Measurements from ENCODE around the gene P3H1.
"Not testable (repeated sequence)": the region's sequence is repeated elsewhere in the genome, so short reads cannot be mapped to it uniquely, and the experiment has no call there.

P3H1 gene

DNA sequence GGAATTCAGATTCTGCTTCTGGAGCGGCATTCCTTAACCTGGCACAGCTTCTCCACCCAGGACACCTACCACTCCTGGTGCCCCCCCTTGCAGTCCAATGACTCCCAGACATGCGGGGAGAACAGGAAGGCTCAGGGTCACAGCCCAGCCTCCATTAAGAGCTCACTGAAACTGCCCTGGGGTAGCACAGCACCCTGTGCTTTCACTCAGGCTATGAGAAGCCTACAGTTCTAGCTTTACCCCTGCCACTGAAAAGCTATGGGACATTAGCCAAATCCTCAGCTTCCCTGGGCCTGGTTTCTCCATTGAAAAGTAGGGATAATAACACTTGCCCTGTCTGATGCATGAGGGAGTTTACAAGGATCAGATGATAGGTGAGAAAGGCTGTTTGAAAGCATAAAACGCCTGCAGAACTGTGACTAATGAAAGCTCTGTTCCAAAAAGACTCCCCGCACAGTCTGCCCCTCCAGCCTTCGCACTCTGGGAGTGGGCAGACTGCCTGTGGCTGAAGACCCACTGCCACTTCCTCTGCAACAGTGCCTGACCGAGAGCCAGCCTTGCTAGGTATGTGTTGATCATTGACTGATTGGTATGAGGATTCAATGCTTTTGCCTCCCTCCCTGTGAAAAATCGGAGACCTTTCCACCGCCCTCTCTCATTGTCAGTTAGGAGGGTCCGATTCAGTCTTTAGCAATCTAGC is 24.1 kb downstream of the P3H1 start:
- DNase-seq = no peak

- no peak for DNase-seq
These were observed 24.7 kb downstream of the P3H1 start for GRCh38 chr1:42742141-42742540.

- DNase-seq = no peak
These were observed 25.1 kb downstream of the P3H1 start for GRCh38 chr1:42741706-42742105.

GRCh38 chr1:42740851-42741580 is 25.8 kb downstream of the P3H1 start:
- DNase-seq = no peak

GRCh38 chr1:42739753-42740700 is 26.8 kb downstream of the P3H1 start, which contains the start of gene CLDN19:
CLDN19 (minus strand) TSS chr1:42740236; CDS start chr1:42740063, 173 bp downstream.
- no peak for DNase-seq

DNA sequence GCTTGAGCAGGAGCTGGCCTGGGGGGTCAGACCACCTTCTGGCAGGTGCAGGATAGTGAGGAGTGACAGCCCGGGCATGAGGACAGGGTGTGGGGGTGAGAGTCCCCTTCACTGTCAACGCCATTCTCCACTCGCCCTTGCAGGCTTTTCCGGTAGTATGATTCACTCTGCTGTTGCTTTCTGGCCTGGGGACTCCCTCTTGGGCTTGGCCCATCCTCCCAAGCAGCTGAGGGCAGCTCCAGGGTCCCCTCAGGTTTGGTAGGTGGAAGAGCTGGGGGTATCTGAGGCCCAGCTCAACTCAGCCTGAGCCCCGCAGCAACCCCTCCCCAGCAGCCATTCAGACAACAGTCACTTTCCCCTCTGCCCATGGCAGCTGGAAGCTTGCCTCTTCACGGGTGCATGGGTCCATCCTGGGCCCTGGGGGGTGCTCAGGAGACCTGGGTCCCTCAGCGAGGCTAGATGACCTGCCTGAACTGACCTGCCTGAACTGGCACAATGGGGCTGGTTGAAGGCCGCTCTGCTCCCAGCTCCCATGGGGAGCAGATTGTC is 28.1 kb downstream of the P3H1 start:
- no peak for DNase-seq

DNA sequence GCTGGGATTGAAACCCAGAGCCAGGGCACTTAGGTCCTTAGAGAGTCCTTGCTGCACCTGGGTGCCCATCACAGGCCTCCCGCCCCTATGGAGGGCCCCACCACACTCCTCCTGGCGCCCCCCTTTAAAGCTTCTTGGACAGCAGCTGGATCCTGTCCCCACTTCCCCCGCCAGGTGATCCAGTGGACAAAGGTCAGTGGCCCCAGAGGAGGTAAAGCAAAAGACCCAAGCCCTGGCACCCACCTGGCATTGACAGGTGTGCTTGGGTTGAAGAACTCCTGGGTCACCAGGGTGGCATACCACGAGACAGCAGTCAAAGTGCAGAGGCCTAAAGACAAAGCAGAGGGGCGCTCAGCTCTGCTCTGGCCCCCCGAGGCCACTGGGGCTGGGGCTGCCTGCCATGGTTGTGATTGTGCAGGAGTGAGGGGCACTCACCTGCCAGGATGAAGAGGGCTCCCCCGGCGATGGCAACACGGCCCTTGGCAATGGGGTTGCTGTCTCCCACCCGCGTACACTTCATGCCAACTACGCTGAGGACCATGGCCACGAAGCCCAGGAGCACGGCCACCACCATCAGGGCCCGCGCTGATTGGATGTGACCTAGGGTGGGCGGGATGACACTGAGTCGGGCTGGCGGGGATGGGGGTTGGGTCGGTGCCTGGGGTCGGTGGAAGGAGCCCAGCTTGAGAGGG is 28.7 kb downstream of the P3H1 start:
- DNase-seq = no peak

GRCh38 chr1:42737257-42737656 is 29.6 kb downstream of the P3H1 start:
- DNase-seq = no peak

GRCh38 chr1:42736571-42737200 is 30.1 kb downstream of the P3H1 start:
- no peak for DNase-seq

GRCh38 chr1:42736152-42736551 is 30.7 kb downstream of the P3H1 start:
- no peak for DNase-seq

DNA sequence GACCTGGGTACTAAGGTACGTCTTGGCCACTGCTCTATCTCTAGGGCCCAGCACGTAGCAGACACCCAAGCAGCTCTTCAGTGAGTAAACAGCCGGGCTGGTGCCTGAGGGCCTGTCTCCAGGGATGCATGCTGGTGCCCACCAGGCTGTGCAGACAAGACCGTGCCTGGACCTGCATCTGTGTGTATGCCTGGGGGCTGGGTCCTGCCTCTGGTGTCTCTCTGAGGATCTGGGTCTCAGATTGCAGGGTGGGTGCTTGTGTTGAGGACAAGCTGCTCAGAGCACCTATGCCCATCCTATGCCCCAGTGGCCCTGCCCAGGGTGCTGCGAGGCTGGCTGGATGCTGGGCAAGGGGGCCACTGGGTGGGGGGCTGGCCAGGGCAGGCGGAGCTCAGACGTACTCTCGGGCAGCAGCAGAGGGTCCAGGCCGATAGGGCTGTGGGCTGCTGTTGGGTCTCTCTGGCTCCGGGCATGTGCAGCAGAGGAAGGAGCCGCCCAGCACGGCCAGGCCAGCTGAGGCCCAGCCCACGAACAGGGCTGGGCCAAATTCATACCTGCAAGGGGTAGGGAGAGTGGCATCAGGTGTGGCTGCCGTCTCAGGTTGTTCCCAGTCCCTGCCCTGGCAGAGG is 31.2 kb downstream of the P3H1 start:
- no peak for DNase-seq

DNA sequence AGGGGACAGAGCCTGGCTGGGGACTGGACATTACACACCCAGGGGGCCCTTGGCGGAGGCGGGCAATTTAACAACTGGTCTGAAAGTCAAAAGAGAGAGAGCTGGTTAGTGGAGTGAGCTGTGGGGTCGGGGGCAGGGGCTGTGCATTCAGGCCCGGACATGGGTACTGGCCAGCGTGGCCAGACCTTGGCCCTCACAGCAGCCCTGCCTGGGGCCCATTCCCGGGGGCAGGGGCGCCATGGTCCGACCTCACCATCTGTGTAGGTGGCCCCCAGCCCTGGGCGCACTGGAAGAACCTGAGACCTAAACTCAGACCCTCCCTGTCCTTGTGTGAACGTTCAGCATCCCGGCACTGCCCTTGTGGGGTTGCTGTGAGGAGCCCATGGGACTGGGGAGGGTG is 31.8 kb downstream of the P3H1 start:
- no peak for DNase-seq

DNA sequence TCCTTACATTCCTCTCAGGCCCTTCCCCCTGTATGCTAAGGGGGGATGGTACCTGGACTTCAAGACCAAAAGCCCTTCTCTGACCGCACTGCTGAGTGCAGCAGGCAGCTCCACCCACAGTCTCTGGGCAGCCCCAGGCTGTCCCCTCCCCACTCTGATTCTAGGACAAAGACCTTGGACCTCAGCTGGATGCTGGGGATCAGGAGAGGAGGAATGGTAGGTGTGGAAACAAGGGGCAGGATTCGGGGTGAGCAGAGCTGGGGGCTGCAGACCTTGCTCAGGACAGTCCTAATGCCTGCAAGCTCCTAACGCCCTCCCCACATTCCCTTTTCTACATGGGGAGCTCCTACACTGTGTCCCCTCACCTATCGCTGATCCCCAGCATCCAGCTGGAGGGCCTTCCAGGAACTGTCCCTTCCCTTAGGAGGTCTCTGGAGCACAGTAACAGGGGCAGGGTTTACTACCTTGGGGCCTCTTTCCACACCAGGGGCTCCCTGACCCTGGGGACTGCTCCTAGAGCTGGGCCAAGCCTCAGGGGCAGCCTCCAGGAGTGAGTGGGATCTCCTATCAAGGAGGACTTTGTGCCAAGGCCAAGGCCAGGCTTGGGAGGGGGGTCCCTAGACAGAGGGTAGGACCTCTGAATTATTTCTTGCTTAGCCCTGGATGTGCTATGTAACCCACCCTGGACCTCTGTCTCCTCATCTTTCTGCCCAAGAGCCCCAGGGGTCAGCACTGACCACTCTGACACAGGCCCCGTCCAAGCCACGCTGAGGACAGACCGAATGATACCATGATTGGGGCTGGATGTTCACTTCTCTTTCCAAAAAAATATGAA is 32.4 kb downstream of the P3H1 start:
- no peak for DNase-seq

GRCh38 chr1:42733415-42734200 is 33.2 kb downstream of the P3H1 start:
- DNase-seq = no peak

GRCh38 chr1:42732126-42732680 is 34.6 kb downstream of the P3H1 start:
- no peak for DNase-seq

DNA sequence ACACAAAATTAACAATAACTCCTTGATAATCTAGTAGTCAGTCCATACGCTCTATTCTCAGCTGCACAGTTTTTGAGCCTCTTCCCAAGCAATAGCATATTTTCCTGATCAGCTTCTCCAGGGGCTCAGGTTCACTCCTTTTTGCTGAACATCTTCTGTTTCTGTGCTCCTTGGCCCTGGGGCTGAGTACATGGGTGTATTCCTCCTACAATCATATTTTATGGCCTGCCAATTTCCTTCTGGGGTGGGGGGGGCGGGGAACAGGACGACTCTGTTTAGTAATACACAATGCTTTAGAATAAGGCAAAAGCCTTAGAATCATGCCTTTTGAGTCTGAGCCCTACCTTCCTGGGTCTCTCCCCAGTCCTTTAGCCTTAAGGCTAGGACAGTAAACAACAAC is 35.2 kb downstream of the P3H1 start:
- DNase-seq = no peak

DNA sequence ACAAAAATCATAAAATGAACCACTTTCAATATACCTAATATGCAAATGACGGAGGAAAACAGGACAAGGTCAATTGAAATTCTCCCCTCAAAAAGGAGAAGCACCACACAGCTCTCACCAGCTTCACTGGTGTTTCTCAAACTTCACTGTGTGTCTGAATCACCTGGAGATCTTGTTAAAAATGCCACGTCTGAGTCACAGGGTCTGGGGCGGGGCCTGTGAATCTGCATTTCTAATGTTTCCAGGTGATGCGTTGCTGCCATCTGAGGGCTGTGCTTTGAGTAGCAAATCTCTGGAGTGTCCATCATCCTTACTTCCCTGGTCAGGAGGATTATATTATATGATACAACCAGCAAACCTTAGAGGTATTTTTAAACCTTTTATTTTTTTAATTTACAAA is 35.8 kb downstream of the P3H1 start:
- peak; percentile 62 to 72 for DNase-seq

GRCh38 chr1:42730002-42730401 is 36.8 kb downstream of the P3H1 start:
- no peak for DNase-seq

- DNase-seq = not testable (repeated sequence)
These were observed 41.0 kb downstream of the P3H1 start for GRCh38 chr1:42725820-42726219.
